AML-193 (cell line): Measurements from ENCODE around the gene NAA80.

Experiments used
- DNase-seq, 2 experiments: peaks; one replicate each; lab custom pipeline; 2025; lab: John Stamatoyannopoulos, UW

The NAA80 gene

DNA sequence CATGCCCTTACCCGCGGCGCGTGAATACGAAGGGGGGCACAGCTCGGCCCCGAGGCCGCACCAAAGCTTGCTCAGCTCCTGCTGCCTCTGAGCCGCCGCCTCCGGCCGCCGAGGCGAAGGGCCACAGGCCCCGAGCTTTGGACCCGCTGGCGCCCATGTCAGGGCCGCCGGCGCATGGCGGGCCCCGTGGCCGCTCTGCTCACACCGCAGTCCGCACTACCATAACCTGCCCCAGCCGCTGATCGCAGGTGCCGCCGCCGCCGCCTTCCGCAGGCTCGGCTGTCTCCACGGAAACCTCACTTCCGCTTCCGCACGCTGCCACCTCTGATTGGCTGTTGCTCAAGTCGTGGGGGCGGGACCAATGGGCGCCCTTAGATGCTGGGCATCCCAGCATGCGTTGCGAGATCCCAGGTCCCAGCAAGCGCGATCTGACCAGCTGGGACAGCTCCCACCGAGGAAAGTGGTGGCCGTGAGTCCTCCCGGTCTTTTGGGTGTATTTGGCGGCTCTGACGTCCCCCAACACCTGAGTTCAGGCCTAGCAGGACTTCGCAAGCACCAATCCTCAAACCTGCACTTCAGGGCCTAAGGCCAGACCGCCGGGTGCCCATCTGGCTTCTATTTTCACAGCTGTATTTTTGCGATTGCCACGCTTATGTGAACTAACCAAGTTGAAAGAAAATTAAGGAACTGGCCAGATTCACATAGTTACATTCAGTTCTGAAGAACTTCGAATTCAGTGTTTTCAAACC lies 28.9 kb upstream of the NAA80 start, which contains the start of gene TUSC2:
TSS of gene TUSC2 (minus strand) at position 281 of the 749 bp plus-strand sequence. CDS start at position 157, 124 bp downstream.
- DNase-seq, result peak; percentile 98 to 99

DNA sequence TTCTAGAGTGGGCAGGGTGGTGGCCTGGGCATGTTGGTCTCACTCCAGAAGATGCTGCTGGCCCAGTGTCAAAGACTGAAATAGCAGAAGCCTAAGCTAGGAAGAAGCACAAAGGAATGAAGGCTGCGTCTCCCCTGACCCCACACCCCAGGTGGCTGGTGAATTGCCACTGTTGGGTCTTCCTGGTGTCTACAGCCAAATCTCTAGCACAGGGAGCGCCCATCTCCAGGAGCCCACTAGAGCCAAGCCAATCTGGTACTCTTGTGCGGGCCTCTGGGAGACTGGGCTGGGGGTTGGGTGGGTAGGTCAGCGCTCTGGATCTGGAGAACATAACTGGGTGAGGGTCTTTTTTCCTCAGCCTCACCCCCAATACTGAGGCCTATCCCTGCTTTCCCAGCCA lies 27.9 kb upstream of the NAA80 start:
- no peak for DNase-seq

DNA sequence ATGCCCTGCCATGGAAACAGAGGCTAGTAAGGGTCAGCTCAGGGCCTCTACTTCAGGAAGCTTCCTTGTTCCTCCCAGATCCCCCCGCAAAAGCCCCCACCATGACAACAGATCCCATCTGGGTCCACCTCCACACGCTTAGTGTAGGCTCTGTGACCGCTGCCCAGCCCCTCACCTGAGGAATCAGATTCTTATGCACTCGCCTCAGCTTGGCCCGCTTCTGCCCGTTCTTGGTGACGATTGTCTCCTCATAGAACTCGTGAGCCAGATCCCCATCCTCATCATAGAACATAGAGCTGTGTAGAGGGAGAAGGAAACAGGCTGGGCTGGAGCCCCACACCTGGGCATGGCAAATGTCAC lies 27.0 kb upstream of the NAA80 start:
- DNase-seq, result no peak

DNA sequence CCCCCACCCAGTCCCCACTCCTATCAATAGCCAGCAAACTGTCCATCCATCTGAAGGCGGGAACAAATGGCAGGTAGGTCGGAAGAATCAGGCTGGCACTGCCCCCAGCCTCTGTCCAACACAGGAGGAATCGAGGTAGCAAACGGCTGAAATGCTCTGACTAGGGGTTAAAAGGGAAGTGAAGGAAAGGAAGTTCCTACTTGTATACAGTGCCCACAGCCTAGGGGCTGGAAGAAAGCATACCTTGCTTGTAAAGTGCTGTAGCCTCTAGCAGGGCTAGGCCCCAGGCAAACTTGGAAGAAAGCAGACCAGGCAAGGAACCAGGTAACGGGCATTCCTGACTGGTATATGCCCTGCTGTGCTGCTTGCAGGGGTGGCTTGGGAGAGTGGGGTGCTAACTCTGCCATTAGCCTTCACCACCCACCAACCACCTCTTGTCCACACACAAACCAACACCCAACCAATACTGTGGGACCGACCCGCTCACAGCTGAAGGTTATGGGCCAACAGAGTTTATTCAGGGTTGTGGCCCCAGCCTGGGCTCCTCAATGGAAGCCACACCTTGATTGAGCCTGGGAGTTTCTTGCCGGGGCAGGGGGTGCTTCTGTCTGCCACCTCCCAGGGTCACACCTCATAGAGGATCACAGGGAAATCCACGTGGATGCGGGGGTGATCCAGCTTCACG lies 26.4 kb upstream of the NAA80 start:
- peak; percentile 9 to 31 for DNase-seq

DNA sequence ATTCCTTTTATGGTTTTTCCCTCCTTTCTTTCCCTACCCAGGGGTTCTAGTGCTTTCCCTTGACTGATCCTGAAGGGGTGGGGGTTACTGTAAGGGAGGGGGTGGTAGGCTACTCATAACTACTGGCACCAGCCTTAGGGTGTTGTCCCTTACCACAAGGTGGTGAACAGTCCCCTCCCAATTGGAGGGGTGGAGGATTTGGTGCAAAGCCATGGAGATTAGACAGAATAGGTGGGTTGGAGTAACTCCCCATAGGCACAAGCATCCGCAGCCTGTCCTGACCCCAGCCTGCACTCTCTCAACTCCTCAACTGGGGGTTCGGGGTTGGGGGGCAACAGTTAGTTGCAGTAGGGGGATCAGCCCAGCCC lies 25.9 kb upstream of the NAA80 start:
- no peak for DNase-seq

DNA sequence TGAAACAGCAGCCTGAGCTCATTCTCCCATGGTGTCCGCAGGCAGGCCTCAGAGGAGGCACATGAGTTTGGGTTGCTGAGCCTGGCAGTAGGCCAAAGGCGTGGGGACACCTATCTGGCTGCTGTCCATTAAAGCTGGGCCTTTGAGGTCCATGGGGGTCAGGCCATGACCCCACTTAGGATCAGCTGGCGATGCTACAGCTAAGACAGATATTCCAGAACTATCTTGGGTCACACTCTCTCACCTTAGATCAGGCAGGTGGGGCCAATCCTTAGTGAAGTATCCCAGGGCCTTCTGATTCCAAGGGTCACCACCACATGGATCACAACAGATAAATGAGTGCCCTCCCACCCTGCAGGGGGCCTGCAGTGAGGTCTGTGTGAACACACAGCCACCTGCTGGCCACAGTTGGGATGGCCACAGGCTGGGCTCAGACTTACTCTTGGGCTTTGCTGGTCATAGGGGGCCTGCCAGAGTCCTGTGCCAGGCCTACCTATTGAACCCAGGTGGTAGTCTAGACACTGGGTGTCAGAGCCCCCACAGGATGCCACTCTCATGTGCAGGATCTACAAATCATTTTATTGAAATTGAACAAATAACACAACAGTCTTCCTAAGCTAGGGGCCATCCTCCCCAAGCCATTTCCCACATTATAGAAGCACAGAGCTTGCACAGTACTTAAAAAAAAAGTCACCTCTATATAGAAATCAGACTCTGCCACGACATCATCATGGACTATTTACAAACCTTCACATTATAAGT lies 25.3 kb upstream of the NAA80 start:
- peak; percentile 58 to 68 for DNase-seq

DNA sequence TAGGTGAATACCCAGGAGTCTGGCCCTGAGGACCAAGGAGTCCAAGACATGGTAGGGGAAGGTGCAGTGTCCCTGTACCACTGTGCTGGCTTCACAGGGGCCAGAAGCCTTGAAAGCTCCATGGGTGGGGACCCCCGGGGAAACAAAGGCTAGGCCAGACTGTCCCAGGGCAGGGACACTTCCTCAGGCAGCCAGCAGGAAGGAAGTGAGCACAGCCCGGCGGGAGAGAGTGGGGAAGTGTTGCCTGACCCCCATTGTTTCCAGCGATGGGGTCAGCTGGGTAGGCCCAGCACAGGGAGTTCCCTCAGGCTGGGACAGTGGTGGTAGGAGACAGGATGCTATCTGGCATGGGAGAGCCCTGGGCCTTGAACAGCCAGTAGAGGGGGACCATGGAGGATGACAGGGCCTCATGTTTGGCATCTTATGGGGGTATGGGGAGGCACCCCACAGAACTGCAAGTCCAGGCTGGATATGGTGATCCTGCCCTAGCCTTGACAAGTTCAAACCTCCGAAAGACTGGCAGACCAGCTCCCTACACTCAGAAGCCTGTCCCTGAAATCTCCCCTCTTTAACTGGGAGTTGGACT lies 24.5 kb upstream of the NAA80 start:
- no peak for DNase-seq

DNA sequence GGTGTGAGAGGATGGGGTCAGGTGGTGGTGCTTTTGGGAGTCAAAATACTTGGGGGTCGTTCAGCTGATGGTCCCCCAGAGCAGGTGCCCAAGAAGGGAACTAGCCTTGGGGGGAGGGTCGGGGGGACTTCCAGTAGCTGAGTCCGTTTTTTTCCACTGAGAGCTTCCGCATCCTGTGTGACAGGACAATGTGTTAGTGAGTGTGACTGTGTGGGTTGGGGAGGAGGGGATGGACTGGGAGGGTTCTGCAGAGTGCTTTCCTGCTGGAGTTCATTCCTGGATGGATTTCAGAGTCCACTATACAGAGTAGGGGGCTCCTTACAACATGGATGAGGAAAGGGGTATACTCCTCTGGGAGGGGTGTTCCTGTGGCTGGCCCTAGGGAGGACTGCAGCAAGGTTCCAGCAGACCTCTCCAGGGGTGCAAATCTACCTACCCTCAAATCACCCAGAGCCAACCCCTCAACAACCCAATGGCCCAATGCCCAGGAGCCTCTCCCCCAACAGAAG lies 23.9 kb upstream of the NAA80 start:
- no peak for DNase-seq

DNA sequence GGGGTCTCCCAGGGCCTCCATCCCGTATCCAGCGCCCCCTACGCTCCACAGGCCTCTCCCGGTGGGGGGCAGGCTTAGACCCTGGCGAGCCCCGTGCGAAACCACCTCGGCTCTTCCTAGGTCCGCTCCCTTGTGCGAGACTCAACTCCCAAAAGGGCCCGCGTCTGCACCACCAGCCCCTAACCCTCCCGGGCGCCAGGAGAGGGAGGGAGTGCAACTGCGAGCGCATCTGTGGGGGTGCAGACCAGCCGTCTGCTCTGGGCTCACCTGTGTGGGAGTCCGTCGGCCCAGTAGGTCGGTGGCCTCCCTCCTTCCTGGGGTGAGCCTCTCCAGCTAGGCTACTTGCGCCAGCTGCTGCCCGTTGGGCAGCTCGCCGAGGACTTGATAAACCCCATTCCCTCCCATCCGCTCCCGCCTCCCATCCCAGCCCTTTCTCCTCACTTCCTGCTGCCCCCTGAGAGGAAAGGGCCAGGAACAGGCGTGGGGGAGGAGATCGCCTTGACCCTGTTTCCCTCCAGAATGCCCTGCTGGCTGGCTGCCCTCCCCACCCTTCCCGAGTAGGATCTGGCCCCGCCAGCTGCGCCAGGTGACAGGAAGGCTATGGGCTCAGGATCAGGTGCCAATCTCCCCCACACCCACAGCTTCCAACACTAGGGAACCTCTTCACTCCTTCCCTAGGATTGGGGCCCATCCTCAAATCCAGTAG lies 23.3 kb upstream of the NAA80 start, which contains the start of gene HYAL2:
TSS of gene HYAL2 (minus strand) at position 360 of the 706 bp plus-strand sequence. CDS start 2,256 bp downstream, outside the sequence.
- DNase-seq, result no peak

DNA sequence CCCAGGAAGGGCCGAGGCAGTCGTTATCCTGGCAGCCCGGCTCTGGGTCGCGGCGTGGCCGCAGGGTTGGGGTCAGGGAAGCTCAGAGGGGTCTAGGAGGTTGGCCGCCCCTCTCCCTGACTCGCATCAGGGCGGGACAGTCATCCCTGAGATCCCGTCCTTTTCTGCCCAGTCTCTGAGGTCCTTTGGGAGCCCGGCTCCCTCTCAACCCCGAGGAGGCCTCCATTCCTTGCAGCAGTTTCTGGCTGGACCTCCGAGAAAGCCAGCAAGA lies 22.8 kb upstream of the NAA80 start:
- no peak for DNase-seq

DNA sequence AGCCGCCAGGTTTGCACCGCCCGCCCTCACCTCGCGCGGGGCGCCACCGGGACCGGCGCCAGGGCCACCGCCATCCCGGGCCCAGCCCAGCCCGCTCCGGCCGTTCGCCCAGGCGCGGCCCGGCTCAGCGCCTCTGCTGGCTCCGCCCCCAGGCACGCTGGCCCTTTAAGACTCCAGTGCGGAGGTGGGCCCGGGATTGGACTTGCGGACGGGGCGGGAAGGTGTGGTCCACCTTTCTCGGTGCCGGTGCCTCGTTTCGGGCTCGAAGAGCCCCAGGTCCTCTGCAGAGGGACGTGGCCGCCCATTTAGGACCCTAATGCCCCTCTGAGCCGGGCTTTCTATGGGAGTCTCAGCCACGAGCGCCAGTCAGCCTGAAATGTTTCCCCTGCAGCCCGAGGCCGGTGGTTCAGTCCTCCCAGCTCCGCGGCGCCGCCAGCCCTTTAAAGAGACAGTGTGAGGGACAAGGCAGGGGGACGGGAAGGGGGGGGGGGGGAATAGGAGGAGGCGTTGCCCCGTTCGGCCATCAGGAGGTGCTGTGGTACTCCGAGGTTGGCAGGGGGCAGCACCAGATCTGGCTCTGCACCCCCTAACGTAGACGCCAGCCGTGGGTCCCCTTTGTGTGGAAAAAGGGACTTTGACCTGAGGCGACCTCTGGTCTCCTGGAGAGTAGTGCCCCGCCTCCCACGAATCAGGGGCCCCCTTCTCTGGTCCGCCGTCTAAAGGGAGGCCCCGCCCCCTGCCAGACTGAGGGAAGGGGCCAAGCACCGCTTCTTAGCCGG lies 22.3 kb upstream of the NAA80 start:
- DNase-seq, result peak; percentile 83 to 86

DNA sequence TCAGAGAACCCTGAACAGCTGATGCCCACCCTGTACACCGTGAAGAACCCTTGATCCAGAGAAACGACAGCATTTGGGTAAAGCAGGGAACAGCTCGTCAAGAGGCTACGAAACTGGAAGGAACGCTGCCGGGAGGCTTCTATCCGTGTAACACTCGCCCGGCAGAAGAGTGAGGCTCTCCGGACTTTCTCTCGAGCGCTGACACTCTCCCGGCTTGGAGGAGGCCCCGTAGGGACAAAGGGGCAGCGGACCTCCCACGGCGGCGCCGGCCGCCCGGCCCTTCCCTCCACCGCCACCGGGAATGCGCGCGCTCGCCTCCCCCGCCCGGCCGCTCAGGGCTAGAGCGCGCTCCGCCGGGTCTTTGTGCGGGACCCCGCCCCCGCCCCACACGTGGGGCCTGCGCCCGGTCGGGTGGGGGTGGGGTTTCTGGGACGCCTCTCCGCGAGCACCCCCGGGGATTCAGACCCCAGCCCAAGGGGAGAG lies 21.7 kb upstream of the NAA80 start:
- DNase-seq, result peak; percentile 55 to 56

DNA sequence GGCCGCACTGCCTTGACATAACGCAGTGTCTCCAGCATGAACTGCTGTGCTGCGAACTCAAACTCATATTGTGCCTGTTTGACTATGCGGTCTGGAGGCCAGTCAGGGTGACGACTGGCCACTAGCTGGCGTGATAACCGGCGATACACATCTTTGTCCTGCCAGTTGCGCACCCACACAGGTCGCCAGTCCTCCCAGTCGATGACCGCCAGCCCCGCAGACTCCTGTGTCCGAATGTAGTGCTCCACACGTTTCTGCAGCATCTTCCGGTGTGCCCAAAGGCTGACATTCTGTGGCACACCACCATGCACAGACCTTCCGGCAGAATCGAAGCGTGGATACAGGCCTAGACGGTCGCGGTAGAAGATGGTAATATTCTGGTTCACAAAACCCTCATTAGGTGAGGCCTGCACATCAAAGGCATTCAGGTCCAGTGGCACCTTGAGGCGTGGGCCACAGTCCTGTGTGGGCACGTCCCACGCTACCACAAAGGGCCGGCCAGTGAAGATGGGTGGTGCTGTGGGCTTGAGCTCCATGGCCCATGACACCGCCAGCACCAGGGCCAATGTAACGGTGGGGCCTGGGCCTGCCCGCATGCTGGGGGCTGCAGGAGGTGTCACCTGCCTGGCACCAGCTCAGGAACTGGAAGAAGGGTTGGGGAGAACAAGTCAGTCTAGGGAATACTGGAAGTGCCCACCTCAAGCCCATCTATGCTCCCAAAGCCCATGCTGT lies 20.9 kb upstream of the NAA80 start:
- no peak for DNase-seq

DNA sequence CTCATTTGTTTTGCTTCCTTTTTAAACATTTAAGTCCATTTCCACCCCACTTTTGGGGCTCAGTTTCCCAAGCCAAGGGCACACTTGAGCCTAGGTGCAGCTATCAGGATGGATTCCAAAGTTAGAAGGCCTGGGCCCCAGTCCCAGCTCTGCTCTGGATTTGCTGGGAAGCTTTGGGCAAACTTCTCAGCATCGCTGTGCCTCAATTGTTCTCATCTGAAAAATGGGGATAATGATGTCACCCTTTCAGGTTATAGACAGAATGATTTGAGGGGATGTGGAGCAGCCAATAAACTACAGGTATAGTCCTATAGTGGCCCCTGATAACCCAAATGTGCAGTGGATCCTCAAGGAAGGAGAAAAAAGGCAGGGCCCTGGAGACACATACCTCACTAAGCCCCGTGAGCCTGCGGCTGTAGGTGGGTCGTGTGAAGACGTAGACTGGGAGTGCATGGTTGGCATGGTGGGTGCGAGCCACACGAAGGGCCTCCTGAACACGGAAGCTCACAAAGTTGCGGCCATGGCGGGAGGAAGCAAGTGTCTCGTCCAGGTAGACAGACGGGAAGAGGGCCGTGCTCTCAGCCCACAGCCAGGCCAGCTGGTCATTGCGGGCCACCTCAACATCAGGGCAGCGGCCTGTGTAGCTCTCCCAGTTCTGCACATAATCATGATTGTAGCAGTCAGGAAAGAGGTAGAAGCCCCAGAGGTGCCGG lies 20.1 kb upstream of the NAA80 start:
- no peak for DNase-seq

DNA sequence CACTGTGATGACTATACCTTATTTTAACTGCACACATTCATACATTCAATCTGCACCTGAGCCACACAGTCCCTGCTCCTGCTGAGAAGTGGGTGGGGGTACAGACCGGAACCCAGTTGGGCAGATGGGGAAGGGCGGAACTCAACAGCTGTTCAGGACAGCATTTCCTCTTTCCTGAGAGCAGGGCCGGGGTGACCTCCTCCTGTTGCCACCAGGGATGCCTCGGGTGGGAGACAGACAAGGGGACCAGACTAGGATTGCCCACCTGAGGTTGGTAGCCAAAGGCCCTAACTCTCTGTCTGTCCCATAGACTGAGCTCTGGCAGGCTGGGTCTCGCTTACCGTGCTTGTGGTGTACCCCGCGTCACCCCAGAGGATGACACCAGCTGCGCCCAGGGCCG lies 19.4 kb upstream of the NAA80 start:
- no peak for DNase-seq

DNA sequence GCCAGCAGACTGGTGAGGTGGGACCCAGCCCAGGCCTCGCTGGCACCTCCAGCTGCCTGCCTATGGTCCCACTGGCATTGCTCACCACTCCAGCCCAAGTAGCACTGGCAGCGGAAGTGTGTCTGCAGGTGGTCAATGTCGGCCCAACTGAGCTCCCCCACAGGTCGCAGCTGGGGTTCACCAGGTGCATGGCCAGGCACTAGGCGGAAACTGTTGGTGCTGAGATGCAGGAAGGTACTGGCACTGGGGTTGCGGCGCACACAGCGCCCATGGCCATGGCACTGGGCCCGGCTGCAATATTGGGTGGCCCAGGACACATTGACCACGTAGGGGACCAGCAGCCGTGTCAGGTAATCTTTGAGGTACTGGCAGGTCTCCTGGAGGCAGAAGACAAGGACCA lies 19.0 kb upstream of the NAA80 start:
- DNase-seq, result no peak

DNA sequence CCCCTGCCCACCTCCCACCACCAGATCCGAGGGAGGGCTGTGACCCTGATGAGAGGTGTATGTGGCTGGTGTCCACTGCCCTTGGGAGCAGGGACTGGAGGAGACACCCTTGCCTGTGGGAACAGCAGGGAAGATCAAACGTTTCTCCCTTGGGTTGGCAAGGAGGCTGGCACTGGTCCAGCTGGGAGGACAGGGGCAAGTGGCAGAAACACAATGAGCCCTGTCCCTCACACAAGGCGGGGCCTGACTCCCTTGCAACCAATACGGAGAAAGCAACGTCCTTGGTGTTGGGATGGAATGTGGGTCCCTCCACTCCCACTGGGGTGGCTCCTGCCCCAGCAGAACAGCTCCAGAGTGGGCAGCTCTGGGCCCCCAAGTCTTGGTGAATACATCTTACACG lies 18.1 kb upstream of the NAA80 start:
- no peak for DNase-seq

DNA sequence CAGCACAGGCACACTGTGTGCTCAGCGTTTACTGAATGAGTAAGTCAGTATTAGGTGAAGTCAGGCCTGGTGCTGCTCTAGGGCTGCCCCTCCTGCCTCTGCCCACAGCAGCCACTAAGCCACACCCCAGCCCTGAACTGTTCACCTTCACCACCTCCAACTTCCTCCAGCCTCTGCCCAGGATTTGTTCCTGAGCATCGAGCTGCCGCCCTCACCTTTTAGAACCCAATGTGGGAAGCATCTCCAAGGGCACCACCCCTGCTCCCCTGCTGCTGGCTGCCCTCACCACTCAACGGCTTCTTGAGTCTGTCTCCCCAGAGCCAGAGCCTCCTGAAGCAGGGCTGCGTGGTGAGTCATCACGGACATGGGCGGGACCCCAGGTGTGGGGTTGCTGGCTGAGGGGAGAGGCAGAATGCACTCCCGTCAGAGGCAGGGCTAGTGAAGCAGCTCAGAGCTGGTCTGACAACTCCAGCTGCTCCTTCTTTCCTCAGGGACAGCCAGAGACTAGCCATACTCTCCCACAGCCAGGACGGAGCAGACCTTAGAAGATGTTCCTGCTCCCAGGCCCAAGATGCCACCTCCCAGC lies 17.5 kb upstream of the NAA80 start:
- DNase-seq, result no peak

DNA sequence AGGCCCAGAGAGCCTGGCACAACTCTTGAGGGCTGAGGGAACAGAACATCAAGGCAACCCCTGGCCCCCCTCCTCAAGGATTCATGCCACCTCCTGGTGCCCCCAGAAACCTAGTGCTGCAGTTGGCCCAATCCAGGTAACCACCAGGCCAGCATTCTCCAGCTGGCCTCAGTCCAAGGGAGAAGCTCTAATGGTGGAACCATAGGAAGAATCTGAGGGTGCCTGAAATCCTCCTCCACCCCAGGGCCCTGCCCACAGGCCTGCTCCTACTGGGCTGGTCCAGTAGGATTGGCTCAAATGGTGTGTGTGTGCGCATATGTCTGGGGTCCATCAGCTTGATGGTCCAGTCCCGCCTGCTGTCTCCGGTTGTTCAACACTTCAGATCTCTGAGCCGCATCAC lies 15.6 kb upstream of the NAA80 start:
- no peak for DNase-seq
